Vagina (tissue), 2 donors: Measurements from ENCODE around the gene FMNL2.

Experiments used
- POLR2A ChIP-seq, 2 donors: fragments of 450-650 bp; IDR thresholded peaks; one replicate each; pipeline ENCODE4 v1.6.1; 2017; ENCODE audit warnings: antibody characterized with exemption in 2 of 2, mild to moderate bottlenecking in 2 of 2, moderate library complexity in 2 of 2
- TF ChIP-seq, protein P1 (sequence below), 3 experiments: fragments of 450-650 bp in 2 of 3; fragments of 200-600 bp in 1 of 3; sonication (generic) in 1 of 3; IDR thresholded peaks; one replicate each; pipeline ENCODE4 v1.5.1; 2017 to 2019; ENCODE audit warnings: antibody characterized with exemption in 3 of 3, mild to moderate bottlenecking in 2 of 3, moderate library complexity in 2 of 3

DNA sequence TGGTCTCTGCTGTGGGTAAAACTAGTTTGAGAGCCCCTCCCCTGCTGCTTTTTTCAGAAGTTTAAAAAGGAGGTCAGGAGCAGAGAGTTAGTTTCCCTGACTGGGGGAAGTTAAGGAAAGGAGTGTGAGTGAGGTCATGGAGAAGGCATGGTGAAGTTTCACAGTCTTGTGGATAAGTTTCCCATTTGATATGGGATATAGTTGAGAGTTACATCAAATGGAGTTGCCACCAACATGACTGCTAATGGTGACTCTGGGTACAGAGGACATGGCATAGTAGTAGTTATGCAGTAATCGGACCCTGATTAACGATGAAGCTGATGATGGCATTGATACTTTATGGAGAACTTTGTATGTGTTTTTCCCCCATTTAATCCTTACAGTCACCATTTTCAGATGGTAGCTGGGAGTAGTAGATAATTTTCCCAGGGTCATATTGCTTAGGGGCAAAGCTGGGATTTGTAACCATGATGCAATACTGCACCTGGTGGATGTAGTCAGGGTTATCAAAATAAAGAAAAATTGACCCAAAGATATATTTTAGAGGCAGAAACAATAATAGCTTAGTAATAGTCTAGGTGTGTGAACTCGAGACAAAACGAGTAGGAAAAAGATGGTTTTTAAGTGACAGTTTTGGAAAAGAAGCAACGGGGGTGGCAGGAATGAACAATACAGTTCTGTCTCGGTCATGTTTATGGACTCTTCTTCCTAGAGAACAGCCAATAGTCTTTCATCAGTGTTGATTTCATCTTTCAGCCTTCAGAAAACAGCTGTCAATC, 74.6 kb downstream of the FMNL2 start:
- TF ChIP-seq POLR2A (IDR thresholded peaks at IDR 0.05): no peak
- TF ChIP-seq, protein P1, sequence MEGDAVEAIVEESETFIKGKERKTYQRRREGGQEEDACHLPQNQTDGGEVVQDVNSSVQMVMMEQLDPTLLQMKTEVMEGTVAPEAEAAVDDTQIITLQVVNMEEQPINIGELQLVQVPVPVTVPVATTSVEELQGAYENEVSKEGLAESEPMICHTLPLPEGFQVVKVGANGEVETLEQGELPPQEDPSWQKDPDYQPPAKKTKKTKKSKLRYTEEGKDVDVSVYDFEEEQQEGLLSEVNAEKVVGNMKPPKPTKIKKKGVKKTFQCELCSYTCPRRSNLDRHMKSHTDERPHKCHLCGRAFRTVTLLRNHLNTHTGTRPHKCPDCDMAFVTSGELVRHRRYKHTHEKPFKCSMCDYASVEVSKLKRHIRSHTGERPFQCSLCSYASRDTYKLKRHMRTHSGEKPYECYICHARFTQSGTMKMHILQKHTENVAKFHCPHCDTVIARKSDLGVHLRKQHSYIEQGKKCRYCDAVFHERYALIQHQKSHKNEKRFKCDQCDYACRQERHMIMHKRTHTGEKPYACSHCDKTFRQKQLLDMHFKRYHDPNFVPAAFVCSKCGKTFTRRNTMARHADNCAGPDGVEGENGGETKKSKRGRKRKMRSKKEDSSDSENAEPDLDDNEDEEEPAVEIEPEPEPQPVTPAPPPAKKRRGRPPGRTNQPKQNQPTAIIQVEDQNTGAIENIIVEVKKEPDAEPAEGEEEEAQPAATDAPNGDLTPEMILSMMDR (IDR thresholded peaks at IDR 0.05): no peak
